GM23338 (cell line): Measurements from ENCODE around the gene POLD2.

ENCODE experiments used
- CREB1 ChIP-seq: fragments of 250-450 bp; sonication (Bioruptor Pico); IDR thresholded peaks from 2 replicates; pipeline ENCODE4 v1.5.0; 2020; ENCODE audit warnings: low read depth, mild to moderate bottlenecking, moderate library complexity
- EZH2 ChIP-seq: fragments of 200-600 bp; sonication (generic); IDR thresholded peaks from one replicate; pipeline ENCODE4 v1.8.0; 2017; ENCODE audit warnings: antibody characterized with exemption, mild to moderate bottlenecking, low read depth; ENCODE audit not compliant: unreplicated experiment
- EZH2phosphoT487 ChIP-seq: fragments of 200-600 bp; sonication (generic); IDR thresholded peaks from one replicate; pipeline ENCODE4 v1.8.1; 2018; ENCODE audit warnings: antibody characterized with exemption; ENCODE audit not compliant: unreplicated experiment
- JUNB ChIP-seq: IDR thresholded peaks from one replicate; pipeline ENCODE4 v1.6.1; 2016; ENCODE audit warnings: antibody characterized with exemption; ENCODE audit not compliant: unreplicated experiment
- POLR2AphosphoS5 ChIP-seq: IDR thresholded peaks from 2 replicates; pipeline ENCODE4 v1.6.1; 2016; ENCODE audit warnings: antibody characterized with exemption, low read depth
- STAT1 ChIP-seq: IDR thresholded peaks from one replicate; pipeline ENCODE4 v1.6.1; 2016; ENCODE audit warnings: antibody characterized with exemption; ENCODE audit not compliant: unreplicated experiment
- TF ChIP-seq, protein P1 (sequence below), 2 experiments: fragments of 200-600 bp in 1 of 2; sonication (generic) in 1 of 2; conservative IDR thresholded peaks; 2 replicates each; pipeline versions ENCODE4 v1.5.1 to v1.6.1; 2016 to 2017; ENCODE audit warnings: antibody characterized with exemption in 2 of 2, low read depth in 2 of 2, mild to moderate bottlenecking in 2 of 2, moderate library complexity in 1 of 2
- TF ChIP-seq, protein P2 (sequence below): IDR thresholded peaks from one replicate; pipeline ENCODE4 v1.6.1; 2018; ENCODE audit warnings: antibody characterized with exemption; ENCODE audit not compliant: unreplicated experiment

DNA sequence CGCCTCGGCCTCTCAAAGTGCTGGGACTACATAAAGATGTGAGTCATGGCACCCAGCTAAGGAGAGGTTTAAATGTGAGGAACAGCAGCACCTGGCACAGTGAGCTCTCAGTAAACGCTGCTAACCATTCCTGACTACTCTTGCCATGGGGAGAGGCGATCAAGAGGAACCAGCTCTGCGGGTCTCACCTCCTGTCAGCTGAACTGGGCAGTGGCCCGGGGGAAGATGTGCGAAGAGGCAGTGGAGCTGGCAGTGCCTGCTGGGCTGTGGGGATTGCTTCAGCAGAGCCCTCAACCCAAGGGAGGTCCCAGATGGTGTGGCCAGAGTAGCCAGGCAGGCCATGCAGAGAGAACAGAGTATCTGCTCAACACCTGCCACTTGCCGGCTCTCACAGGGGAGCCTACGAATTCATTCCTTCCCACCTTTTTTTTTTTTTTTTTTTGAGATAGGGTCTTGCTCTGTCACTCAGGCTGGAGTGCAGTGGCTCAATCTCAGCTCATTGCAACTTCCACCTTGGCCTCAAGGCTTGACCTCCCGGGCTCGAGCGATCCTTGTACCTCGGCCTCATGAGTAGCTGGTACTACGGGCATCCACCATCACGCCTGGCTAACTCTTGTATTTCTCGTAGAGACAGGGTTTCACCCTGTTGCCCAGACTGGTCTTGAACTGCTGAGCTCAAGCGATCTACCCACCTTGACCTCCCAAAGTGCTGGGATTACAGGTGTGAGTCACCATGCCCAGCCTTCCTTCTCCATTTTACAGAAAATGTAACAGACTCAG is 47.9 kb downstream of the POLD2 start:
- TF ChIP-seq, protein P1, sequence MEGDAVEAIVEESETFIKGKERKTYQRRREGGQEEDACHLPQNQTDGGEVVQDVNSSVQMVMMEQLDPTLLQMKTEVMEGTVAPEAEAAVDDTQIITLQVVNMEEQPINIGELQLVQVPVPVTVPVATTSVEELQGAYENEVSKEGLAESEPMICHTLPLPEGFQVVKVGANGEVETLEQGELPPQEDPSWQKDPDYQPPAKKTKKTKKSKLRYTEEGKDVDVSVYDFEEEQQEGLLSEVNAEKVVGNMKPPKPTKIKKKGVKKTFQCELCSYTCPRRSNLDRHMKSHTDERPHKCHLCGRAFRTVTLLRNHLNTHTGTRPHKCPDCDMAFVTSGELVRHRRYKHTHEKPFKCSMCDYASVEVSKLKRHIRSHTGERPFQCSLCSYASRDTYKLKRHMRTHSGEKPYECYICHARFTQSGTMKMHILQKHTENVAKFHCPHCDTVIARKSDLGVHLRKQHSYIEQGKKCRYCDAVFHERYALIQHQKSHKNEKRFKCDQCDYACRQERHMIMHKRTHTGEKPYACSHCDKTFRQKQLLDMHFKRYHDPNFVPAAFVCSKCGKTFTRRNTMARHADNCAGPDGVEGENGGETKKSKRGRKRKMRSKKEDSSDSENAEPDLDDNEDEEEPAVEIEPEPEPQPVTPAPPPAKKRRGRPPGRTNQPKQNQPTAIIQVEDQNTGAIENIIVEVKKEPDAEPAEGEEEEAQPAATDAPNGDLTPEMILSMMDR (conservative IDR thresholded peaks at IDR 0.05; ENCODE audit: low read depth in 2 of 2) = no peak
- TF ChIP-seq POLR2AphosphoS5 (no peak), EZH2 (no peak), EZH2phosphoT487 (no peak), JUNB (no peak), CREB1 (no peak), STAT1 (no peak)
- TF ChIP-seq, protein P2, sequence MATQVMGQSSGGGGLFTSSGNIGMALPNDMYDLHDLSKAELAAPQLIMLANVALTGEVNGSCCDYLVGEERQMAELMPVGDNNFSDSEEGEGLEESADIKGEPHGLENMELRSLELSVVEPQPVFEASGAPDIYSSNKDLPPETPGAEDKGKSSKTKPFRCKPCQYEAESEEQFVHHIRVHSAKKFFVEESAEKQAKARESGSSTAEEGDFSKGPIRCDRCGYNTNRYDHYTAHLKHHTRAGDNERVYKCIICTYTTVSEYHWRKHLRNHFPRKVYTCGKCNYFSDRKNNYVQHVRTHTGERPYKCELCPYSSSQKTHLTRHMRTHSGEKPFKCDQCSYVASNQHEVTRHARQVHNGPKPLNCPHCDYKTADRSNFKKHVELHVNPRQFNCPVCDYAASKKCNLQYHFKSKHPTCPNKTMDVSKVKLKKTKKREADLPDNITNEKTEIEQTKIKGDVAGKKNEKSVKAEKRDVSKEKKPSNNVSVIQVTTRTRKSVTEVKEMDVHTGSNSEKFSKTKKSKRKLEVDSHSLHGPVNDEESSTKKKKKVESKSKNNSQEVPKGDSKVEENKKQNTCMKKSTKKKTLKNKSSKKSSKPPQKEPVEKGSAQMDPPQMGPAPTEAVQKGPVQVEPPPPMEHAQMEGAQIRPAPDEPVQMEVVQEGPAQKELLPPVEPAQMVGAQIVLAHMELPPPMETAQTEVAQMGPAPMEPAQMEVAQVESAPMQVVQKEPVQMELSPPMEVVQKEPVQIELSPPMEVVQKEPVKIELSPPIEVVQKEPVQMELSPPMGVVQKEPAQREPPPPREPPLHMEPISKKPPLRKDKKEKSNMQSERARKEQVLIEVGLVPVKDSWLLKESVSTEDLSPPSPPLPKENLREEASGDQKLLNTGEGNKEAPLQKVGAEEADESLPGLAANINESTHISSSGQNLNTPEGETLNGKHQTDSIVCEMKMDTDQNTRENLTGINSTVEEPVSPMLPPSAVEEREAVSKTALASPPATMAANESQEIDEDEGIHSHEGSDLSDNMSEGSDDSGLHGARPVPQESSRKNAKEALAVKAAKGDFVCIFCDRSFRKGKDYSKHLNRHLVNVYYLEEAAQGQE = no peak
